GM21825 (cell line): ENCODE data around the gene TRIP12.
A peak's percentile ranks its signal among the peaks of the same experiment; 100 is the strongest.
"Not testable (repeated sequence)": the region's sequence is repeated elsewhere in the genome, so short reads cannot be mapped to it uniquely, and the experiment has no call there.

Experiments used
- ATAC-seq: cut with Tn5 transposase; IDR thresholded peaks from one replicate; pipeline ENCODE4 v1.9.1; 2021; ENCODE audit warnings: mild to moderate bottlenecking, moderate library complexity; ENCODE audit not compliant: unreplicated experiment

TRIP12 gene

GRCh38 chr2:229921892-229922448, at the start of gene TRIP12:
TRIP12 (minus strand) TSS chr2:229922009; CDS start chr2:229880079, 41,930 bp downstream.
- peak; percentile 75 for ATAC-seq

GRCh38 chr2:229971298-229971790, 49.5 kb upstream of the TRIP12 start:
- no peak for ATAC-seq

- no peak for ATAC-seq
These were observed 48.6 kb upstream of the TRIP12 start for GRCh38 chr2:229970406-229970805.

GRCh38 chr2:229969921-229970320, 48.1 kb upstream of the TRIP12 start:
- ATAC-seq = no peak

DNA sequence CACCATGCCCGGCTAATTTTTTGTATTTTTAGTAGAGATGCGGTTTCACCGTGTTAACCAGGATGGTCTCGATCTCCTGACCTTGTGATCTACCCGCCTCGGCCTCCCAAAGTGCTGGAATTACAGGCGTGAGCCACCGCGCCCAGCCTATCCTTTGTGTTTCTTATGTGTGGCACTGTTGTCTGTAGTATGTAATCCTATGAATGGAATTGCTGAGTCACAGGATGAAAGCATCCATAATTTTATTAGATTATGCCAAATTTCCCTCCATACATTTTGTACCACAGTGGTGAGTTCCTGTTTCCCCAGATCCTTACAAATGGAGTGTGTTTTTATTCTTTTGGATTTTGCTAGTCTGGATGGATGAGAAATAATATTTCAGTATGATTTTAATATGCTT, 41.8 kb upstream of the TRIP12 start:
- ATAC-seq = not testable (repeated sequence)

DNA sequence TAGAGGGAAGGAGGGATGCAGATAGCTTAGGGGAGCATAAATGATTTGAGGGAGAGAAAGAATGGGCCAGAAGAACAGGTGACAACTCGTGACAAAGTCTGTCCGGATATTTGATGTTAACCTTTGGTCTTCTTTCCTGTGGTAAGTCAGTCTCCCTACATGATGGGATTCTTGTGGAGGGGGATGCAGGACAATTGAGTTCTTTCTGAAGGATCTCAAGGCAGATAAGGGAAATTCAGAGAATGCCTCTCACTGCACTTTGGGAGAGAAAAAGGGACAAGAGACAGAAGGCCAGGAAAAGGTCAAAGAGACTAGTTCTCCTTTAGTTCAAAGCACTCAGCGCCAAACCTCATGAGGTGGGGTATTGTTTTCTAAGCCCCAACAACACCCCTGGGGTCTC, 34.7 kb upstream of the TRIP12 start:
- ATAC-seq = no peak

DNA sequence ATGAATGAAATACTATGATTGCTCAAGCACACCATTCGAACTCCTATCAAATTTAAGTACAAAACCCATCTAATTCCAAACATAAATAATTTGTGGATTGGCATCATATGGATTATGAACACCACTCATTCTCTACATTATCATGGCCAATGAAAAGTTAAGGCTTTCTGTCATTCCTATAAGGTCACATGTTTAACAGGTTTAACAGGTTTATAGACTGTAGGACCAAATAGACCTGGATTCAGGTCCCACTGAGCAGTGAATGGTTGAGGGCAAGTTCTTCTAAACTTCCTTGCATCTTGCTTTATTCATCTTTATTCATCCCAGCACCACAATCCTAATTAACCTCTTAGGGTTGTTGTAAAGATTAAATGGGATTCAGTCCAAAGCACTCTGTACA, 33.9 kb upstream of the TRIP12 start:
- no peak for ATAC-seq

- no peak for ATAC-seq
These were observed 30.5 kb upstream of the TRIP12 start for GRCh38 chr2:229952256-229952835.

- no peak for ATAC-seq
These were observed 25.7 kb upstream of the TRIP12 start for GRCh38 chr2:229947544-229947943.

DNA sequence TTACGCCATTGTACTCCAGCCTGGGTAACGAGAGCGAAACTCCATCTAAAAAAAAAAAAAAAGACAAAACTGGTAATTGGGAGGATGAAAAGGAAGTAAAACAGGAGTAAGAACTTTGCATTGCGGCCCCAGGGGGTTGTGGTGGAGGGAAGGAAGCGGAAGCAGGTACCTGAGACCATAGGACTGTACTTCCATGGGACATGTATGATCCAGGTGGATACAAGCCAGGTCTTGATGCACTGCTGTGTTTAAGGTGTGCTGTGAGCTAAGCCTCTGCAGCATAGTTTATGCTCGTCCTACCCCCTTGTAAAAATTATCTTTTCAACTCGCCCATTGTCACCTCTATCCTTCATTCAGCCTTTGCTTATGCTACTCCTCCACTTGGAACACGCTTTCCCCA, 24.2 kb upstream of the TRIP12 start:
- no peak for ATAC-seq

DNA sequence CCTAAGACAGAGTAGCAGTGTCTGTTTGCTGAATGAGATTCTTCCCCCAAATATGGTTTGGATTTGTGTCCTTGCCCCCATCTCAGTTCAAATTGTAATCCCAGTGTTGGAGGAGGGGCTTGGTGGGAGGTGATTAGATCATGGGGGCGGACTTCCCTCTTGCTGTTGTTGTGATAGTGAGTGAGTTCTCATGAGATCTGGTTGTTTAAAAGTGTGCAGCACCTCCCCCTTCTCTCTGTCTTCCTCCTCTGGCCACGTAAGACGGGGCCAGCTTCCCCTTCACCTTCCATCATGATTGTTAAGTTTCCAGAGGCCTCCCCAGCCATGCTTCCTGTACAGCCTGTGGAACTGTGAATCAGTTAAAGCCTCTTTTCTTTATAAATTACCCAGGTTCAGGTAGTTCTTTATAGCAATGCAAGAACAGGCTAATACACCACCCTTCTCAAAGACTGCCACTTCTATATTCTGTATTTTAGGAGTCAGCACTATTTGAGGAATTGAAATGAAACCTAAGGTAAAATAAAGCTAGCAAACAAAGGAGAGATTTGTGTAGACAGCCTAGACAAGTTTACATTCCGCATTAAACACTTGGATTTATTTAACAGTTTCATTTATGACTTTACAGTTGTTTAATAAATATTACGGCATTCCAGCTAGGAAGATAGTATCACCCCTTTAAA, 22.1 kb upstream of the TRIP12 start:
- ATAC-seq = no peak

- no peak for ATAC-seq
These were observed 21.4 kb upstream of the TRIP12 start for GRCh38 chr2:229943171-229943570.

DNA sequence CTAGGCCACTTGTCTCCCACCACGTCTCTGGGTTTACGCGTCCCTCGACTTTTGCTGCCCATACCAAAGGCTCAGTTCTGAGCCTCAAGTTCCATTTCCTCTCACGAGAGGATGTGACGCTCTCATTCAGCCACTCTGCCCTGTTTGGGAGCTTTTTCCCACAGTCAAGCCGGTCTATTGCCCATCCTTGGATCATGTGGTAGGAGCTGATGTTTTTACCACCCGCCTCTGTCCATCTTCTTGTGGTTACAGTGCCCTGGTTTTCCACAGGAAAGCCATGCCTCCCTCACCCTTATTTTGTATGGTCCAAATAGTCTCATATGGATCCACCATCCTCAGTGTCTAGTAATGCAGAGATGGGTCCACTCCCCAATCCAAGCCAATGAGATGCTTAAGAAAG, 20.9 kb upstream of the TRIP12 start:
- ATAC-seq = no peak

GRCh38 chr2:229937537-229937936, 15.7 kb upstream of the TRIP12 start:
- ATAC-seq = no peak

DNA sequence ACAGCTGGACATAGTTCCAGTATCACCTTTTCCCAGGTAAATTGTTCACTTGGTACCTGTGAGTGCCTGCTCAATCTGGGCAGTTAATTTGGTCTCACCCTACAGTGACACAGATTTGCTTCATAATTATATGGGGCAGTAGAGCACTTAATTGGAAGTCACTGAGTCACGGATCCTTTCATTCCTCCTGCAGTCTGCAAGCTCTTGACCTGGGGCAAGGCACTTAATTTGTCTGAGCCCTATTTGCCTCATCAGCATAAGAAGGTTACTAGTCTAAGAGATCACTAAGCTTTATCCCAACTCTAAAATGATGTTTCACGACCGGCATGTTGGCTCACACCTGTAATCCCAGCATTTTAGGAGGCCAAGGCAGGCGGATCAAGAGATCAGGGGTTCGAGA, 9.4 kb upstream of the TRIP12 start:
- no peak for ATAC-seq

- no peak for ATAC-seq
These were observed 8.8 kb upstream of the TRIP12 start for GRCh38 chr2:229930656-229931055.

- no peak for ATAC-seq
These were observed 6.1 kb upstream of the TRIP12 start for GRCh38 chr2:229927817-229928321.

GRCh38 chr2:229925201-229925600, 3.4 kb upstream of the TRIP12 start:
- ATAC-seq = no peak

- ATAC-seq = not testable (repeated sequence)
These were observed 2.7 kb upstream of the TRIP12 start for GRCh38 chr2:229924541-229924940.

DNA sequence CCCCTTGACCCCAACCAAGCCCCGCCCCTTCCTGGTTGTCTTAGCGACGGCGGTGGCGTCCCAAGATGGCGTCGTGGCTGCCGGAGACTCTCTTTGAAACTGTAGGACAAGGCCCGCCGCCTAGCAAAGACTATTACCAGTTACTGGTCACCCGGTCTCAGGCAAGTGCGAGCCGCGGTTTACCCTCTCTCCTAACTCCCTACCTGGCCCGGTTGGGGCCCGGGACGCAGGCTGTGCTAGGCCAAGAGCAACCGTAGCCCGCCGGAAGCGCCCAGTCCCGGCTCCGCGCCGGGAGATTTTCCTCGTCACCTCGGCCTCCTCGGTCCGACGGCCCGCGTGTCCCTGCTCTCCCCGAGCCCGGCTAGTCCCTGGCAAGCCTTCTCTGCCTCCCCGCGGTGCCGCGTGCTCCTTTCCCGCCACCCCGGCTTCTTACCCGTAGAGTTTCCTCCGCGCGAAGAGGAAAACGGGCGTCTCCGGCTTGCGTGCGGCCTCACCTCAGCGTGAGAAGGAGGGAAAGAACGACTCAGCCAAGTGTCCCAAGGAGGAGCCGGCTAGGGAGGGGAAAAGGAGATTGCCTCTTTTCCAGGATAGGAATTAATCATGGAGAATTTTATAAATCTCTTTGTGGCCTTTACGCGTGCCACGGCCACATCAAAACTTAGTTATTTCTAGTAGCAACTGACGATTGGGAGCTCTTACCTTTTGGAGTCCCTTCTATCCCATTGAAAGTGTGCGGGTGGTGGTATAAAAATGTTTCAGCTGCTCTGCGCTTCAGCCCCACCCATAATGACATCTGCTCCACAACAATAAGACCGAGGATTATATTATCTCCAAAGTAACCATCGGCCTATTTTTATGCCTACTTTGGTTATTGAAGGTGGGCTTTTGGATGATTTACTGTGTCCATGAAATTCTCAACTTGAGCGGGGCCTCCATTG, 909 bp upstream of the TRIP12 start, which contains the start of gene FBXO36:
Gene FBXO36 (plus strand): TSS at position 55 of the 938 bp plus-strand sequence. CDS start 11 bp downstream, at position 66.
- peak; percentile 60 for ATAC-seq
